K562 (cell line): ENCODE measurements around the gene KCTD18. TPM values are rescaled to one million over a fixed set of nuclear protein-coding genes. Genes with fewer than 3 reads are reported as not detected.

Experiments
- ATAC-seq: fragments of 200-7000 bp; cut with Tn5 transposase; 3 replicates; pipeline ENCODE4 v1.9.1; 2020; ENCODE audit warnings: moderate library complexity
- BruUV-seq: library from RNA; stranded (reverse); fragments of 400-500 nt; replicated peaks from 2 replicates; lab custom pipeline; 2021; lab: Mats Ljungman, UMichigan
- CTCF ChIA-PET: fragments of 300-600 bp; formaldehyde crosslinking; extraction: SDS; loops from one replicate; lab custom pipeline; 2021; ENCODE audit warnings: low intra/inter-chr PET ratio; lab: Yijun Ruan, JAX
- POLR2A ChIA-PET: fragments of 300-600, 350-650 bp; sonication (Branson Sonifier 250); formaldehyde crosslinking; extraction: SDS; loops from one replicate; lab custom pipeline; 2021; ENCODE audit warnings: antibody characterized with exemption, inconsistent platforms; lab: Yijun Ruan, JAX
- DNase-seq, 4 experiments: peaks; one replicate each; pipeline versions ENCODE4 v3.0.0 to v3.0.0-alpha.2; 2011 to 2018; ENCODE audit warnings: low spot score in 3 of 4, mixed read lengths in 3 of 4; ENCODE audit errors: extremely low read depth in 1 of 4
- FAIRE-seq: peaks from 2 replicates; lab custom pipeline; 2011; peaks lifted over from hg19 to GRCh38; lab: Jason Lieb, UNC
- H2AFZ ChIP-seq: 2 replicates; pipeline ENCODE4 v1.6.0; 2011; ENCODE audit warnings: low read depth, low read length, control low read depth, inconsistent platforms
- H3K27ac ChIP-seq: fragments of 200-600 bp; 3 replicates; pipeline ENCODE4 v1.8.0; 2011; ENCODE audit warnings: low read depth, mild to moderate bottlenecking, control low read depth, inconsistent platforms, low read length, moderate library complexity, mixed read lengths; ENCODE audit errors: extremely low read depth
- H3K27me3 ChIP-seq, 2 experiments: fragments of 300-600 bp in 1 of 2; 2 replicates in 1 of 2; 3 replicates in 1 of 2; pipeline versions ENCODE4 v1.6.0 to v1.8.0; 2011; ENCODE audit warnings: inconsistent platforms in 2 of 2, low read length in 2 of 2, mild to moderate bottlenecking in 1 of 2, mixed read lengths in 1 of 2, moderate library complexity in 1 of 2; ENCODE audit not compliant: control insufficient read depth in 2 of 2, insufficient read depth in 2 of 2
- H3K36me3 ChIP-seq: fragments of 300-600 bp; 3 replicates; pipeline ENCODE4 v1.8.0; 2011; ENCODE audit warnings: mild to moderate bottlenecking, low read length, inconsistent platforms; ENCODE audit not compliant: control insufficient read depth, insufficient read depth
- H3K4me1 ChIP-seq, 2 experiments: fragments of 200-600 bp in 1 of 2; replicated peaks in 1 of 2; 2 replicates in 1 of 2; 3 replicates in 1 of 2; pipeline versions ENCODE4 v1.5.1 to v1.8.0; 2011; ENCODE audit warnings: inconsistent platforms in 2 of 2, low read length in 2 of 2, mild to moderate bottlenecking in 1 of 2, mixed read lengths in 1 of 2, moderate library complexity in 1 of 2; ENCODE audit not compliant: control insufficient read depth in 2 of 2, insufficient read depth in 2 of 2
- H3K4me2 ChIP-seq: 2 replicates; pipeline ENCODE4 v1.6.1; 2011; ENCODE audit warnings: low read length, control low read depth, inconsistent platforms, mixed read lengths; ENCODE audit not compliant: insufficient read depth
- H3K4me3 ChIP-seq: fragments of 200-600 bp; sonication (generic), shearing (Covaris generic); 2 replicates; pipeline ENCODE4 v1.5.1; 2016; ENCODE audit warnings: control low read depth, inconsistent platforms
- H3K79me2 ChIP-seq: fragments of 200-600 bp; 3 replicates; pipeline ENCODE4 v1.8.0; 2011; ENCODE audit warnings: low read length, inconsistent platforms; ENCODE audit not compliant: control insufficient read depth, insufficient read depth
- H3K9ac ChIP-seq, 2 experiments: 2 replicates each; pipeline versions ENCODE4 v1.6.0 to v1.6.1; 2011; ENCODE audit warnings: low read depth in 2 of 2, low read length in 2 of 2, control low read depth in 1 of 2, inconsistent platforms in 1 of 2, mild to moderate bottlenecking in 1 of 2, mixed read lengths in 1 of 2; ENCODE audit not compliant: insufficient read depth in 1 of 2
- H3K9me1 ChIP-seq: one replicate; pipeline ENCODE4 v1.6.0; 2011; ENCODE audit warnings: inconsistent platforms, mild to moderate bottlenecking, low read length, moderate library complexity; ENCODE audit not compliant: control insufficient read depth, insufficient read depth
- H3K9me3 ChIP-seq: replicated peaks from 2 replicates; pipeline ENCODE4 v1.5.1; 2011; ENCODE audit warnings: low read depth, low read length, inconsistent platforms; ENCODE audit not compliant: control insufficient read depth, insufficient read depth
- H4K20me1 ChIP-seq: replicated peaks from 2 replicates; pipeline ENCODE4 v1.6.1; 2011; ENCODE audit warnings: low read length, inconsistent platforms, mixed read lengths; ENCODE audit not compliant: control insufficient read depth, insufficient read depth
- CSDE1 ChIP-seq, 2 experiments: fragments of 450-650 bp; IDR thresholded peaks; 2 replicates each; pipeline ENCODE4 v1.6.1; 2016; ENCODE audit warnings: mild to moderate bottlenecking in 1 of 2
- POLR3G ChIP-seq: IDR thresholded peaks from 2 replicates; pipeline ENCODE4 v1.6.1; 2011; ENCODE audit not compliant: insufficient read length, insufficient replicate concordance; ENCODE audit errors: extremely low read depth
- RAD21 ChIP-seq, 2 experiments: fragments of 250-450 bp in 1 of 2; fragments of 450-650 bp in 1 of 2; sonication (Bioruptor Pico) in 1 of 2; formaldehyde crosslinking in 1 of 2; IDR thresholded peaks in 1 of 2; conservative IDR thresholded peaks in 1 of 2; 2 replicates each; pipeline versions ENCODE4 v1.4.0 to v1.8.0; 2020 to 2022; ENCODE audit warnings: mild to moderate bottlenecking in 2 of 2, moderate library complexity in 1 of 2
- RBM17 ChIP-seq: fragments of 200-400 bp; formaldehyde crosslinking; IDR thresholded peaks from 2 replicates; pipeline ENCODE4 v1.6.1; 2017; ENCODE audit warnings: low read depth, mild to moderate bottlenecking, low read length, borderline replicate concordance
- SAFB ChIP-seq: fragments of 200-400 bp; formaldehyde crosslinking; IDR thresholded peaks from 2 replicates; pipeline ENCODE4 v1.6.1; 2017; ENCODE audit warnings: low read depth, low read length, borderline replicate concordance
- SREBF2 ChIP-seq: sonication (generic); formaldehyde crosslinking; IDR thresholded peaks from 2 replicates; pipeline ENCODE4 v1.4.0; 2020; ENCODE audit warnings: mild to moderate bottlenecking, missing genetic modification reagents
- ZBTB8A ChIP-seq: fragments of 450-650 bp; IDR thresholded peaks from 2 replicates; pipeline ENCODE4 v1.6.1; 2018; ENCODE audit warnings: mild to moderate bottlenecking, moderate library complexity; ENCODE audit not compliant: partially characterized antibody
- ZNF232 ChIP-seq: sonication (generic); formaldehyde crosslinking; IDR thresholded peaks from 2 replicates; pipeline ENCODE4 v1.8.0; 2022; ENCODE audit warnings: mild to moderate bottlenecking, missing genetic modification reagents
- WGBS: fragments of 100-300 bp; shearing (Covaris generic); methylation state at CpG from one replicate; pipeline ENCODE4 v1.1.6; 2016; ENCODE audit warnings: low coverage, mixed read lengths; ENCODE audit not compliant: insufficient coverage; ENCODE audit errors: missing lambda C conversion rate; 5-methylcytosine and 5-hydroxymethylcytosine counted together
- in situ Hi-C: fragments of 300-500 bp; cut with MboI; formaldehyde crosslinking; loops from 4 replicates; pipeline ENCODE4 v1.15.0; 2018; ENCODE audit warnings: inconsistent platforms, mixed read lengths
- intact Hi-C: fragments of 100-400 bp; cut with micrococcal nuclease; formaldehyde crosslinking; loops from 2 replicates; pipeline ENCODE4 v1.14.2; 2022
- polyA plus RNA-seq, 8 experiments: library from polyadenylated mRNA; depleted of rRNA in 4 of 8; stranded (reverse) in 5 of 8; unstranded in 3 of 8; fragments of >200 nt; fragmentation: Nextera tagmentation in 2 of 8; fragmentation: Illumina TruSeq in 1 of 8; extraction: Ambion mirVana in 2 of 8; extraction: Trizol in 1 of 8; gene quantifications; 2 replicates each; pipeline versions ENCODE4 v1.2.1 to v1.2.3, GENCODE V29; 2011 to 2014; ENCODE audit warnings: inconsistent platforms in 1 of 8, missing spikeins in 1 of 8
- total RNA-seq, 7 experiments: library from RNA; depleted of rRNA in 6 of 7; stranded (reverse); fragments of >200 nt in 6 of 7; fragmentation: Illumina TruSeq in 2 of 7; extraction: Trizol in 2 of 7; gene quantifications; 2 replicates each; pipeline versions ENCODE4 v1.2.1 to v1.2.3, GENCODE V29; 2011 to 2021; ENCODE audit warnings: low replicate concordance in 1 of 7
- TF ChIP-seq, protein P1 (sequence below): fragments of 200-800 bp; sonication (Bioruptor generic); IDR thresholded peaks from 2 replicates; pipeline ENCODE4 v1.6.1; 2017; ENCODE audit warnings: missing genetic modification characterization, missing compliant biosample characterization
- TF ChIP-seq, protein P2 (sequence below), 2 experiments: fragments of 250-450 bp in 1 of 2; fragments of 450-650 bp in 1 of 2; sonication (Bioruptor Pico) in 1 of 2; IDR thresholded peaks; 2 replicates each; pipeline versions ENCODE4 v1.6.1 to v1.8.0; 2016 to 2021; ENCODE audit warnings: mild to moderate bottlenecking in 2 of 2, moderate library complexity in 2 of 2, missing compliant biosample characterization in 1 of 2, missing genetic modification characterization in 1 of 2
- TF ChIP-seq, protein P3 (sequence below): fragments of 450-650 bp; formaldehyde crosslinking; IDR thresholded peaks from 2 replicates; pipeline ENCODE4 v1.4.0; 2020; ENCODE audit warnings: mild to moderate bottlenecking

Gene KCTD18
- total and polyA plus RNA-seq, 9 of the 15 experiments (the other 6 are each of a cell fraction or from before 2014, with no cell fraction given) = 0.39 to 5.4 (median 3.8) TPM

DNA sequence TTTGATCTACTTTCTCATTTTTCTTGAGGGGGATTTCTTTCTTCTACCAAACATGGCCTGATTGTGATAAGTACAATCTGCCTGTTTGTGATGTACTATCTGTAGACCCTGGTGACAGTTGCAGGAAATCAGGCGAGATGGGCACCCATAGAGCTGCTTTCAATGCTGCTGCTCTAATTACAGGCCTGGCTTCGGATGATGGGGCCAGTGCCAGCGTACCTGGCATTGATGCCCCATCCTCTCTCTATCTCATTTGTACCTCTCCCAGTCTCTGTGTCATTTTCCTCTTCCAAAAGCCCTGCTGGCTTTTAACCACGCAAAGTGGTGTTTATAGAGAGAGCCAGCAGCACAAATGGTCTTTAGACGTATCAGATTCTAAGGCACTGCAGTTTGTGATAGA is 69.9 kb downstream of the KCTD18 start:
- ATAC-seq = no peak
- CTCF ChIA-PET = no interaction called here
- H3K9ac ChIP-seq = no peak overlapping the region
- no peaks in the 10 kb centered on the region for H3K9me1 ChIP-seq
- no peak overlapping the region for H2AFZ ChIP-seq
- BruUV-seq = no TSS peak
- in situ Hi-C loops = no loop called here
- no peak overlapping the region for H3K27ac ChIP-seq
- no peak overlapping the region for H3K4me2 ChIP-seq
- H3K79me2 ChIP-seq = no peaks in the 10 kb centered on the region
- POLR2A ChIA-PET = no interaction called here
- no peak for DNase-seq
- H4K20me1 ChIP-seq = no peaks in the 10 kb centered on the region
- no peak overlapping the region for H3K4me3 ChIP-seq
- H3K4me1 ChIP-seq = no peaks in the 10 kb centered on the region
- WGBS = 75% methylated on average over 5 of the region's 5 CpGs
- H3K9me3 ChIP-seq = no peaks in the 10 kb centered on the region
- no peak for FAIRE-seq
- H3K27me3 ChIP-seq = no peaks in the 10 kb centered on the region
- intact Hi-C loops = no loop called here
- TF ChIP-seq ZNF232 (no peak), SREBF2 (CRISPR knock-in tag) (no peak), RBM17 (no peak), SAFB (no peak), RAD21 (CRISPR knock-in tag; conservative IDR thresholded peaks at IDR 0.05 in 1 of 2, IDR thresholded peaks at IDR 0.05 in 1 of 2) (no peak), ZBTB8A (no peak), CSDE1 (IDR thresholded peaks at IDR 0.05) (no peak), POLR3G (no peak)
- TF ChIP-seq, protein P1, sequence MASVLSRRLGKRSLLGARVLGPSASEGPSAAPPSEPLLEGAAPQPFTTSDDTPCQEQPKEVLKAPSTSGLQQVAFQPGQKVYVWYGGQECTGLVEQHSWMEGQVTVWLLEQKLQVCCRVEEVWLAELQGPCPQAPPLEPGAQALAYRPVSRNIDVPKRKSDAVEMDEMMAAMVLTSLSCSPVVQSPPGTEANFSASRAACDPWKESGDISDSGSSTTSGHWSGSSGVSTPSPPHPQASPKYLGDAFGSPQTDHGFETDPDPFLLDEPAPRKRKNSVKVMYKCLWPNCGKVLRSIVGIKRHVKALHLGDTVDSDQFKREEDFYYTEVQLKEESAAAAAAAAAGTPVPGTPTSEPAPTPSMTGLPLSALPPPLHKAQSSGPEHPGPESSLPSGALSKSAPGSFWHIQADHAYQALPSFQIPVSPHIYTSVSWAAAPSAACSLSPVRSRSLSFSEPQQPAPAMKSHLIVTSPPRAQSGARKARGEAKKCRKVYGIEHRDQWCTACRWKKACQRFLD (CRISPR knock-in tag) = no peak
- TF ChIP-seq, protein P2, sequence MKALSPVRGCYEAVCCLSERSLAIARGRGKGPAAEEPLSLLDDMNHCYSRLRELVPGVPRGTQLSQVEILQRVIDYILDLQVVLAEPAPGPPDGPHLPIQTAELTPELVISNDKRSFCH (CRISPR knock-in tag; IDR thresholded peaks at IDR 0.05) = no peak
- TF ChIP-seq, protein P2 (tag; IDR thresholded peaks at IDR 0.05) = no peak
- TF ChIP-seq, protein P3, sequence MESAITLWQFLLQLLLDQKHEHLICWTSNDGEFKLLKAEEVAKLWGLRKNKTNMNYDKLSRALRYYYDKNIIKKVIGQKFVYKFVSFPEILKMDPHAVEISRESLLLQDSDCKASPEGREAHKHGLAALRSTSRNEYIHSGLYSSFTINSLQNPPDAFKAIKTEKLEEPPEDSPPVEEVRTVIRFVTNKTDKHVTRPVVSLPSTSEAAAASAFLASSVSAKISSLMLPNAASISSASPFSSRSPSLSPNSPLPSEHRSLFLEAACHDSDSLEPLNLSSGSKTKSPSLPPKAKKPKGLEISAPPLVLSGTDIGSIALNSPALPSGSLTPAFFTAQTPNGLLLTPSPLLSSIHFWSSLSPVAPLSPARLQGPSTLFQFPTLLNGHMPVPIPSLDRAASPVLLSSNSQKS = no peak
- H3K36me3 ChIP-seq = no peaks in the 10 kb centered on the region

Other genes with a start within 250 kb of the KCTD18 start
- 23.3 and 26.1 TPM in 2 replicates for gene SPATS2L, start 203.4 kb downstream of the KCTD18 start, total RNA-seq (2014; rRNA removed)
- gene SPATS2L, start 203.4 kb downstream of the KCTD18 start, total RNA-seq (2014; rRNA removed; fragmentation: Illumina TruSeq; extraction: Trizol) = 24.9 and 29.4 TPM in 2 replicates
- gene SPATS2L, start 203.4 kb downstream of the KCTD18 start, total RNA-seq (2015; rRNA removed; fragmentation: Illumina TruSeq; extraction: Trizol) = 23.4 and 24.5 TPM in 2 replicates
- 25.8 and 29.1 TPM in 2 replicates for gene SPATS2L, start 203.4 kb downstream of the KCTD18 start, total RNA-seq (2021)
- gene SPATS2L, start 203.4 kb downstream of the KCTD18 start, polyA plus RNA-seq (2011; rRNA removed) = 34.6 and 41.4 TPM in 2 replicates
- gene SPATS2L, start 203.4 kb downstream of the KCTD18 start, polyA plus RNA-seq (2014; fragmentation: Illumina TruSeq; extraction: Trizol) = 34.2 and 41.5 TPM in 2 replicates
- gene SPATS2L, start 203.4 kb downstream of the KCTD18 start, polyA plus RNA-seq (2014; fragmentation: Nextera tagmentation; extraction: Ambion mirVana) = 10 to 100 TPM; 11.3 to 11.6 TPM
- 28.0 and 33.4 TPM in 2 replicates for gene SPATS2L, start 203.4 kb downstream of the KCTD18 start, polyA plus RNA-seq (2014; rRNA removed)
- 13.7 and 14.5 TPM in 2 replicates for gene SGO2, start 16.1 kb upstream of the KCTD18 start, total RNA-seq (2014; rRNA removed)
- 16.6 and 20.0 TPM in 2 replicates for gene SGO2, start 16.1 kb upstream of the KCTD18 start, total RNA-seq (2014; rRNA removed; fragmentation: Illumina TruSeq; extraction: Trizol)
- 15.6 and 16.3 TPM in 2 replicates for gene SGO2, start 16.1 kb upstream of the KCTD18 start, total RNA-seq (2015; rRNA removed; fragmentation: Illumina TruSeq; extraction: Trizol)
- 17.1 and 17.3 TPM in 2 replicates for gene SGO2, start 16.1 kb upstream of the KCTD18 start, total RNA-seq (2021)
- gene SGO2, start 16.1 kb upstream of the KCTD18 start, polyA plus RNA-seq (2011; rRNA removed) = 17.6 and 24.9 TPM in 2 replicates
- gene SGO2, start 16.1 kb upstream of the KCTD18 start, polyA plus RNA-seq (2014; fragmentation: Illumina TruSeq; extraction: Trizol) = 20.0 and 25.9 TPM in 2 replicates
- gene SGO2, start 16.1 kb upstream of the KCTD18 start, polyA plus RNA-seq (2014; fragmentation: Nextera tagmentation; extraction: Ambion mirVana) = 10 to 100 TPM; 15.0 to 18.4 TPM
- 14.6 and 16.3 TPM in 2 replicates for gene SGO2, start 16.1 kb upstream of the KCTD18 start, polyA plus RNA-seq (2014; rRNA removed)
- 0.16 TPM in 1 of 2 replicates, not detected in the other for gene AOX1, start 75.9 kb upstream of the KCTD18 start, total RNA-seq (2014; rRNA removed)
- gene AOX1, start 75.9 kb upstream of the KCTD18 start, total RNA-seq (2014; rRNA removed; fragmentation: Illumina TruSeq; extraction: Trizol) = not detected in 2 replicates
- gene AOX1, start 75.9 kb upstream of the KCTD18 start, total RNA-seq (2015; rRNA removed; fragmentation: Illumina TruSeq; extraction: Trizol) = not detected in 2 replicates
- 0.55 and 0.69 TPM in 2 replicates for gene AOX1, start 75.9 kb upstream of the KCTD18 start, total RNA-seq (2021)
- 0.10 and 0.20 TPM in 2 replicates for gene AOX1, start 75.9 kb upstream of the KCTD18 start, polyA plus RNA-seq (2011; rRNA removed)
- not detected in 2 replicates for gene AOX1, start 75.9 kb upstream of the KCTD18 start, polyA plus RNA-seq (2014; fragmentation: Illumina TruSeq; extraction: Trizol)
- gene AOX1, start 75.9 kb upstream of the KCTD18 start, polyA plus RNA-seq (2014; fragmentation: Nextera tagmentation; extraction: Ambion mirVana) = under 1 TPM in 1 of 2 experiments, not detected in 1; 0.20 TPM
- not detected in 2 replicates for gene AOX1, start 75.9 kb upstream of the KCTD18 start, polyA plus RNA-seq (2014; rRNA removed)